HG03280 (cell line): ENCODE data around the gene ZNF688.

Source experiments
- ATAC-seq: cut with Tn5 transposase; IDR thresholded peaks from one replicate; pipeline ENCODE4 v1.9.1; 2021; ENCODE audit warnings: mild to moderate bottlenecking, moderate library complexity; ENCODE audit not compliant: unreplicated experiment

Gene ZNF688

GRCh38 chr16:30585400-30586191 lies 14.1 kb upstream of the ZNF688 start, which contains the start of gene ZNF785:
ZNF785 (minus strand) TSS chr16:30585697; CDS start chr16:30585611, 86 bp downstream.
- ATAC-seq, result peak; percentile 90

- peak; percentile 37 for ATAC-seq
These were observed 13.5 kb upstream of the ZNF688 start for GRCh38 chr16:30585022-30585399.

- no peak for ATAC-seq
These were observed 11.3 kb upstream of the ZNF688 start for GRCh38 chr16:30582611-30583340.

GRCh38 chr16:30581457-30581856 lies 9.9 kb upstream of the ZNF688 start:
- no peak for ATAC-seq

- no peak for ATAC-seq
These were observed 3.2 kb upstream of the ZNF688 start for GRCh38 chr16:30574678-30575077.

GRCh38 chr16:30570636-30571444 lies 674 bp downstream of the ZNF688 start:
- no peak for ATAC-seq

- ATAC-seq, result no peak
These were observed 1.5 kb downstream of the ZNF688 start for GRCh38 chr16:30569746-30570635.

- ATAC-seq, result no peak
These were observed 2.2 kb downstream of the ZNF688 start for GRCh38 chr16:30569281-30569680.

- peak; percentile 39 for ATAC-seq
These were observed 3.4 kb downstream of the ZNF688 start for GRCh38 chr16:30567991-30568638.

- no peak for ATAC-seq
These were observed 4.1 kb downstream of the ZNF688 start for GRCh38 chr16:30567160-30567990.

- ATAC-seq, result no peak
These were observed 5.0 kb downstream of the ZNF688 start for GRCh38 chr16:30566531-30566930.

GRCh38 chr16:30565984-30566383 lies 5.5 kb downstream of the ZNF688 start:
- ATAC-seq, result no peak

GRCh38 chr16:30565526-30565925 lies 6.0 kb downstream of the ZNF688 start:
- ATAC-seq, result no peak

- ATAC-seq, result no peak
These were observed 9.5 kb downstream of the ZNF688 start for GRCh38 chr16:30562021-30562420.

GRCh38 chr16:30561089-30561816 lies 10.3 kb downstream of the ZNF688 start:
- no peak for ATAC-seq

GRCh38 chr16:30559690-30560089 lies 11.8 kb downstream of the ZNF688 start:
- no peak for ATAC-seq

- no peak for ATAC-seq
These were observed 12.6 kb downstream of the ZNF688 start for GRCh38 chr16:30558789-30559377.
